Measurements from ENCODE around the gene HDAC4.

The HDAC4 gene

DNA sequence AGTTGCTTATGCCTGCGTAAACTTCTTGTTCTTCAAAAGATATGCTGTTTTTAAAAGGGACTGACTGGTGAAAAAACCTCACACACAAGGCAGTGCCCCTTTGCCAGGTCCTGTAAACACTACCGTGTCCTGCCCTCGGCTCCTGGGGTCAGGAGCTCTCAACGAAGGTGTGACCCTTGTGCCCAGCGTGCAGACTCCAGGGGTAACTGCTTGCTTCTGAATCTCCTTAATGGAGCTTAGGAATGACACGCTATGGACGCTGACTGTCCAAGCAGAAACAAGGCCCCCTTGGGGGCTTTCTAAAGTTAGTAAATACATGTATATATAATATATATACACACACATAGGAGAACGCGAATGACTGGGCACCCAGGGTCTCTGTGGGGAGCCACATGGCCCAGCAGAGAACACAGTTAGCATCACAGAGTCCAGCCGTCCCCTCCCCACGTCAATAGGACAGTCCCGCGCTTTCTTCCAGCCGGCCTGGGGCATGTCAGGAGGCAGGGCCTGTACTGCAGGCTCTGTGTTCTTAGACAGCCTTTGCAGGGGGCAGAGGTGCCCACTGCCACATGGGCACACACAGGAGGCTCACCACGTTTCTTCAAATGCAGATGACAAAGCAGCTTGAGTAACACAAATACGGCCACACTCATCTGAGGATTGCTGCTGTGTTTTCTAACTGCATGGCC is 96.1 kb downstream of the HDAC4 start:
- DNase-seq = no peak

DNA sequence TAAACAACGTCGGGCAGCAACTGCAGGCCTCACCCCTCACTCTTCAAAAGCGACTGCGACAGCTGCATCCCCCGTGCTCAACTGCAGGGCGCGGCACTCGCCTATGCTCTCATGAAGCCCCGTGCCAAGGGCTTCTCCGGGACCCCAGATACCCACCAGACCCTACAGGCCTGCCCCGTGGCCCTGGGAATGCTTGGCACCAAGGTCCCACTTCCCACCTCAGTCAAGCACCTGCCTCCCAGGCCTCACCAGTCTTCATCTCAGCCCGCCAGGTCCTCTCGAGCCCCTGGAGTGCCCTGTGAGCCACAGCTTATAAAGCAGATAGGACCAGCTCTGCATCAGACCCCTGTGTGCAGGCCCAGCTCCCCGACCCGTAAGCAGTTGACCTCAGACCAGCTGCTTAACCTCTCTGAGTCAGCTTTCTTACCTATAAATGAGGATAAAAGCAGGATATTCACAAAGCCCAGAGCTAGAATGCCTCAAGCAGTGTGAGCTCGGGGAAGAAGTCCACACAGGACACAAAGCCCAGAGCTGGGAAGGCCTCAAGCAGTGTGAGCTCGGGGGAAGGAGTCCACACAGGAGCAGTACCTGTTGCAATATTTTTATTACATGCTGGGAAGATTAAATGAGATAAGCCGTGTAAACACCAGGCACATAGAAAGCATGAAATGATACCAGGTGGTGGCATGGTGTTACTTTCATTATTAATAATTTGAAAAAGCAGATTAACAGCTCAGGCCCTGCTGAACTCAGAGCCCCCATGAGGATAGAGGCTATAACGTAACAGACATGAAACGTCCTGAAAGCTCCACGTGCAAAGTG is 96.9 kb downstream of the HDAC4 start:
- no peak for DNase-seq

DNA sequence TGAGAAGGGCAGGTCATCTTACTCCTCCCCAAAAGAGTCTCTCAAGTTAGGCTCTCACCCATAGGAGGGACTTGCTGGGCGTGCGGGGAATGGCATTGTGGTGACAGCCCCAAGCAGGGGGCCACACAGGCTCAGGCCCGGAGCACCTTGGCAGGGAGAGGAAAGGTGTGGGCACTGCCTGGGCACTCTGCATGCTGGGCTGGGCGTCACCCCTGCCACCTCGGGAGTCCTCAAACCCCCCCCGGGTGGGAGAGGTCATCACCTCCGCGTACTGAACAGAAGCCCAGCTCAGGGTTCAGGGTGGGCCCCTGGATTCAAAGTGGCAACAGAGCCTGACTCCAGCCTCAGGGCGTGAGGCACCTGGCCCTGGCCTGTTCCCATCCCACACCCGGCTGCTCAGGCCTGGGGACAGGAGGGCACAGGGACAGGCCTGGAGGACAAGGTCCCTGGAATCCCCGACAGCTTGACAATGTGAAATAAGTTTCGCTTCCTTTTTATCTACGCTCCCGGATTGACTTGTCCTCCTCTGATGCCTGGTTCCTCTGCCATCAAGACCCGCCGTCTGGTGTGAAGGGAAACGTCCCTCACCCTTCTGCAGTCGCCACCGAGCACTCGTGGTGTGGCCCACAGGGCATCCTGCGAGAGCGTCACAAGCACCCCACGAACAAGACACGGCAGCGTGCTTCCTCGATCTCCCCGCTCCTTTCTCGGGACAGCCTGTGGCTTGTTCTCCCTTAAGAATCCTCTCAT is 97.8 kb downstream of the HDAC4 start:
- DNase-seq = no peak

DNA sequence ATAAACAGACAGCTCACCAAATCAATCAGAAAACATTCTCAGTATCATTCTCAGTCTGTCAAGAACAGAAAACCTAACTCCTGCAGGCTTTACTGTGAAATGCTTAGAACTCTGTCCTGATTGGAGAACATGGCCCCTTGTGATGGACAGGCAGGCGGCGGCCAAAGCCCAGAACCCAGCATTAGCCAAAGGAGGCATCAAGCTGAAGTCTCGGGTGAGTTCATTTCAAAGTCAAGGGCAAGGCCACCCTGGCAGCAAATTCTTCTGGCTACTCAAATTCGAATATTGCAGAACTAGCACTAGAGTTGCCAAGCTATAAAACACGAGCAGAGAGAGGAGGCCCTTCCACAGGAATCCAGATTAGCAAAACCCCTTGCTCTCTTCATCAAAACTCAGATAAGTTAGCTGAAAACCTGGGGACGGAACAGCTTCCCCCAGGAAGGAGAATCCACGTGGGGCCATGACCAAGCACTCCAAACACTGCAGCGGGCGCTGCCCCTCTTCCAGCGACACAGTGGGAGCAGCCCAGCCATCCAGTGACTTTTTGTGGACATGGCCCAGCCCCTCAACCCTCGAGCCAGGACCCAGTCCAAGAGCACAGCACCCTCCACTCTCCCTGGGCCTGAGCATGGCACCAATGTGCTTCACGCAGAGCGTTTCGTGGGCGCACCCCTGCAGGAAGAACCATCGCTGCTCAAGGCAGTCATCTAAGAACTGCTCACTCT is 98.6 kb downstream of the HDAC4 start:
- DNase-seq = no peak

DNA sequence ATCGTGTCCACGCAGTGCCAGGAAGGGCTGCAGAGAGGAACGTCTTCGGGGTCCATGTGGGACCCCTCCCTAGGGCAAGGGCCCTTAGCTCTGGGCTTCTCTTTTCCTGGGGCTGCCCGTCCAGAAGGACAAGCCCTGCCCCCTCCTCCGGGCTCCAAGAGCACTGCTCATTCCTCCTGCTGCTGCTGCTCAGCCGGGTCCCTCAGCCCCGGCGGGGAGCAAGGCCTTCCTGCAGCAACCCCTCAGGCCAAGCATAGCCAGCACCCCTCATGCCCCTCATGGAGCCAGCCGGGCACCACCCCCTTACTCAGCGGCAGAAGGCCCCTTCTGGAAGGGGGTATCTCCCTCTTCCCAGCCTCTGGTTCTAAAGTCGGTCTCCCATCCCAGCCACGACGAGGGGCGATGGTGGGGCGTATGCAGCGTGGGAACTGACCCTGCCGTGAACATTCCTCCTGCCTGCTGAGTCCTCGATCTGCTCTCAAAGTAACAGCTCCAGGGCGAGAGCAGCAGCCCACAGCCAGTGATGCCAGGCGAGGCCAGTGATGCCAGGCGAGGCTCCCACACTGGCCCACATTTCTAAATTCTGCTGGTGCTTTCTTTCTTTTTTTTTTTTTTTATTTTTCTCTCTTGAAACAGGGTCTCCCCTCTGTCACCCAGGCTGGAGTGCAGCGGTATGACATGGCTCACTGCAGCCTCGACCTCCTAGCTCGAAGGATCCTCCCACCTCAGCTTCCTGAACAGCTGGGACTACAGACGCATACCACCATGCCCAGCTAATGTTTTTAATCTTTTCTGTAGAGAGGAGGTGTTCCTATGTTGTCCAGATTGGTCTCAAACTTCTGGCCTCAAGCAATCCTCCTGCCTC is 99.7 kb downstream of the HDAC4 start:
- no peak for DNase-seq

DNA sequence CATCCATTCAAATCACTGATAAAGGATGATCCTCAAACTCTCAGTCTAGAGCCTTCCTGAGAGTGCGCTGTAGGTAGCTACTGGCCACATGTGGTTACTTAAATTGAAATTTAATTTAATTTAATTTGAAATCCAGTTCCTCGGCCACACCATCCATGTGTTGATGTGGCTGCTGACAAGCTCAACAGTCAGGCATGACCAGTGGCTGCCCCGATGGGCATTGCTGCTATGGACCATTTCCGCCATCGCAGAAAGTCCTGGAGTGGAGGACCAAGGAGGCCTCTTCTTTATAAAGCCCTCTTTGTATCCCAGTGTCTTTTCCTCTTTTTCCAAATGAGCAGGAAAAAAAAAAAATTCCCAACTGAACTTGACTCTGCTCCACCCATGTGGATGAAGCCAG is 100.6 kb downstream of the HDAC4 start:
- no peak for DNase-seq

DNA sequence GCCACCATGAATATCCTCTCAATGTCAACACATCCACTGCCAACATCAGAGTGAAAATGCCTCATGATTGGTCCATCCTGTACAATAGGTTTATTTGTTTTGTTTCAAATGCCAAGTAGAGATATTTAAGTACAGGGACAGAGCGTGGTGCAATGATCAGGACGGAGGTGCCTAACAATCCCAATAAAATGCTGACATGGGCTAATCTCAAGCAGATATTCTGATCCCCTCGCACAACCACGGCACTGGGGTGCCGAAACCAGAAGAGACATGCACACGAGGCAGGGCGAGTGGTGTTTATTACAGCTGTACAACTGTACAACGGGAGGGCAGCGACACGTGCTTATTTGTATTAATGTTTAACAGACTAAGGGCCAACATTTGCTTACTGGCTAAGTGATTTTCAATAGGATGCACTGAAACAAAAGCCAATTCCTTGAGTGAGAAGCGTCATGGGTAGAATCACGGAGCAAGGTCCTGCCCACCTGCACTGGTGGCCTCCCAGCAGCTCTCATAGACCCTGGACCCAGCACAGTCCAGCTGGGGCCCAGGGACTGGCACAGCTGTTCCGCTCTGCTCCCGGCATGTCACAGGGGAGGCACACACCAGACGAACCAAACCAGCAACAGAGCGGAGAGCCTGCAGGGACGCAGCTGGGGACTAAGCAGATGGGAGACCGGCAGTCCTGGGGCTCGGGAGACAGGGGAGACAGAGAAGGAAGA is 101.4 kb downstream of the HDAC4 start:
- no peak for DNase-seq

DNA sequence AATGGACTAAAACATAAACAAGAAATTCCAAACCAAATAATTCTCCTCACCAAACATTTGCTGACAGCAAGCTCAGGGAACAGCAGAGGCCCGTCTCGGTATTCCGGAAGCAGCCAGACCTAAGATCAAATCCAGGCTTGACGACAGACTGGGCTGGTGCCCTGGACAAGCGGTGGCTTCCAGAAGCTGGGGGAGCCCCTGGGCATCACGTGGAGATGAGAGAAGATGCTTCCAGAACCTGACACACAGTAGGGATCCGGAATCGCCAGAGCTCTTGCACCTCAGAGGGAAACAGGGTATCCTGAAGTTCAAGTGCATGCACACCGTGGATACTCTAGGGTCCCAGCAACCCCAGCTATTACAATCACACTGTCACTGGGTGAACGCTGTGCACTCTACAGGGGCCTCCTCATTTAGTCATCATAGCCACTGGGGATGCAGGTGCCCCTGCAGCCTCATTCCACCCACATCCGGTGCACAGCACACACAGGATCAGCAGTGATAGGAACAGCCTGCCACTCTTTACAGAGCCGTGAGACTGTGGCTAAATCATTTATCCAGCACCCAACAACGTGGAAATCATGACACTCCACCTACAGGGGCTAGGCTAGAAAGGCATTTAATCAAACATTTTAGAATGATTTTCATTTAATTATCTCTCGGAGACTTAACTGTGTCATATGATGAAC is 102.6 kb downstream of the HDAC4 start:
- no peak for DNase-seq

DNA sequence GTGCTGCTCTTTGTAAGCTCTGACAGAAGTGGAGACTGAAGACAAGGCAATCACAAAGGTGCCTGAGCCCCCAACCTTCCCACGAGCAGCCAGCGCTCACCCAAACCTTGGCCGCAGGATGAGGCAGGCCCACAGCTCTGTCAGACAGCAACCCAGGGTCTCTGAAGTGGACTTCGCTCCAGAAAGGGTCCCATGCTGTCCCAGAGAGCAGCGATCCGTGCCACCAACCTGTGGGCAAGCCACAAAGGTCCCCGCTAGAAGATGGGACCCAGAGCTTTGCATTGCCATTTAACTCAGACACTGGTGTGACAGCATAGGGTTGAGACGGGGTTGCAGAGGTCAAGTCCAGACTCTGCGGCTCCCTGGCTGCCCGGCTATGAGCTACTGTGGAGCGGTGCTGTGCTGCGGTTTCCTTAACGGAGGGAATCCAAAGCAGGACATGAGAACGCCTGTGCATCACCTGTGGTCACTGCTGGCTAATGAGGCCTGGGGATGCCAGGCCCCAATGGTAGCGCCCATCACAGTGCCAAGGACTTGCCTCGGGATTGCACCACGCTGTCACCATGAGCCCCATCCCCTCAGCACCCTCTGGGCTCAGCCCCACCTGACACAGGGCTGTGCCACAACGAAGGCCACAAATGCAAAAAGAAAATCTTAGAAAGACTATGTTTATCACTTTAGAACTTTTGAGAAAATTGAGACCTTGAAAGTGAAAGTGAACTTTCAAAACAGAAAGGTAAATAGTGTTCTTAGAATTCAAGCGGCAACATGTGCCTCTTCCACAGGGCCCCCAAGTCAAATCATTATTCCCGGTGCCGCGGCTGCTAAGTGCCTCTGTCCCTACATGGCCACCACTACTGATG is 103.4 kb downstream of the HDAC4 start:
- DNase-seq = no peak

DNA sequence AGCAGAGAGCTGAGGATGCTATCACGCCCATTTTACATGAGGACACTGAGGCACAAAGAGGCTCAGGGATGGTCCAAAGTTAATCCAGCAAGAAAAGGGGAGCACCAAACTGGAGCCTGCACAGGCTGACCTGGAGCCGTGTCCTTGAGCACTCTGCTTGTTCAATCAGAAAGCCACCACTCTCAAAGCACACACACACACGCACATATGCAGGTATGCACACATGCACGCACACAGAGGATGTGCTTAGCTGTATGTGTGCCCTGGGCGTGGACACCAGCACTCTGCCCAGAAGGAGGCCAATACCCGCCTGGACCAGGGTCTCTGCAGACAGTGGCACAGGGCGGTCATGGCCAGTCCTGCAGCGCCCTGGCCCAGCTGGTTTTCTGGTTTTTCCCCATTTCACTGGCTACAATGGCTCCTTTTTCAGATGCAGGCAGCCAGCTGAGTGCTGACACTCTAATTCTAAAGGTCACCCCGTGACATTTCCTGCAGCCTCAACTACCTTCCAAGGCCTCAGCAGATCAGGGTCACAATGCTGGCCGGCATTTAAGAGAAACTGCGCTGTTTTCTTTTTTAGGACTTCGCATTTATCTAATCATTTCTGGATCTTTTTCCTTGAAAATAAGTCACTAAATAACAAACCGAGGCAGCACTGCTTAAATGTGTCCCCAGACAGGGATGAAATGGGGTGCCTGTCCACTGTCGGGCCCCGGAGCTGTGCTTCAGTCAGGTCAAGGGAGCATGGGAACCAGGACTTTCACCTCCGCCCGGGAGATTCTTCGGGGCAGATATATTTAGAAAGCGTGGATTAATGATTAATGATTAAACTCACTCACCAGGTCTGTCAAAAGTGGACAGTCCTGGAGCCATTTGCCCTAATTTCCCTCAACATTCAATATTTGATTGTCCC is 104.5 kb downstream of the HDAC4 start:
- no peak for DNase-seq

DNA sequence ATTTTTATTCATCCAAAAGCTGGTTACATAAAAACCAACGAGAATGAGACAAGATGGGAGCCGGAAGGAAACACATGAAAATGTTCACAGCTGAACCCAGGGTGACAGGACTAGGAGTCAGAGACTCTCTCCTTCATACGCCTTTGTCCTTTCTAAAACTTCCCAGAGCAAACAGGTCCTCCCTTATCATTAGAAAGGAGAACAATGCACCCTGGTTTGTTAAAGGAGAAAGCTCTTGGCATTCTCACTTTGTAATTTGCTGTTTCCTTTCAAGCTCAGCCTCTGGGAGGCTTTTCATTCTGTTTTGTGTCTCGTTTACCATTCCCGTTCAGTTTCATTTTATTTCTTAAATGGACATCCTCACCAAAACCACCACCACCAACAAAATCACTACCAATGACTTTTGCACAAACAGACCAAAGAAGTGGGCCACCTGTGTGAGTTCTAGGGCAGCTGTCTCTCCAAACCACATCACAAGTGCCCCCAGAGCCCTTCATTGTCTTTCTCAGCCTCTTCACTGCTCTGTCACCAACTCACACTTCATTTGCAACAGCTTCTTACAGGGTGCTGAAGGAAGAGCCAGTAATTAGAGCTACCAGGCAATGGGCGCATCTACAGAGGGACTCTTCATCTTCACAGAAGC is 105.3 kb downstream of the HDAC4 start:
- no peak for DNase-seq

DNA sequence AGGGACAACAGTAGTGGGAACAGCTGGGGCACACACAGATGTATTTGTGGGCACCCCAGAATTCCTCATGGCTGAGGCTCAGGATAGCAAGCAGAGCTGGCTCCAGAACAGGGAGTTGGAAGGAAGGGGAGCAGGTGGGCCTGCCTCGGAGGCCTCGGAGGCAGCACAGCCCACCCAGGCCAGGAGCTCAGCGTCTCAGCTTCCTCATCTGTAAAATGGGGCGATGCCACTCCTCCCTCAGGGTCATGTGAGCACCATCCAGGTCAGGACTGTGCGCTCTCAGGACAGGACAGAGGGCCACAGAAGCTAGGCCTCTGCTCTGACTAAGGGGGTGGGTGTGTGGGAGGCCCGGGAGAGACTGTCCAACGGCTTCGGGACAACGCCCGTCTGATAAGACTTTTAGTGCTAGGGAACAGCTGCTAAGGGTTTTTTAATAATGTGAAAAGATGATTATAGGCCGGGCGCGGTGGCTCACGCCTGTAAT is 106.2 kb downstream of the HDAC4 start:
- no peak for DNase-seq

DNA sequence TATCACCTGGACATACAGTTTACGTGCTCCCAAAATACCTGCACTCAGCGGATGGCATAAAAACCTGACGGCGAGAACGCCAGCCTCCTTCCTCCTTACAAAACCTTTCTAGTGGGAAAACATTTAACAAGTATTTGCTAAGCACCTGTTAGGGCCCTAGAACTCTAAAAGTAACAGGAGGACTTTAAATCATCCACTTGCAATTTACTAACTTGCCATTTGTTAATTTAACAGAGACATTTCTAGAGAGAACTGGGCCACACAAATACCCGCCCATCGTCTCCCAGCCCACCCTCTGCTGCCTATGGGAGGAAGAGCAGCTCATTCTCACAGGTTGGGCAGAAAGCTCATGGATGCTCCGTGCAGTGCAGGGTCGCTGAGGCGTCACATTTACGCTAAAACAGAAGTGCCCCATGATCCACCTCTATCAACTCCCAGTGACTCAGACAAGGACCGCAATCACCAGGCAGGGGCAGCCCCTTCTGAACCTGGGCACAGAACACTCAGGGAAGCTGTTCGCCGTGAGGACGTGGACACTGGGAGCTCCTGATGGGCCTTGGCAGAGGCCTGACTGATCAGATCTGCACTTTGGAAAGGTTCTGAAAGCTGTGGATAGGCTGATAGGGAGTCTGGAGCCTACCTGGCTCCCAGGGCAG is 106.9 kb downstream of the HDAC4 start:
- DNase-seq = no peak

DNA sequence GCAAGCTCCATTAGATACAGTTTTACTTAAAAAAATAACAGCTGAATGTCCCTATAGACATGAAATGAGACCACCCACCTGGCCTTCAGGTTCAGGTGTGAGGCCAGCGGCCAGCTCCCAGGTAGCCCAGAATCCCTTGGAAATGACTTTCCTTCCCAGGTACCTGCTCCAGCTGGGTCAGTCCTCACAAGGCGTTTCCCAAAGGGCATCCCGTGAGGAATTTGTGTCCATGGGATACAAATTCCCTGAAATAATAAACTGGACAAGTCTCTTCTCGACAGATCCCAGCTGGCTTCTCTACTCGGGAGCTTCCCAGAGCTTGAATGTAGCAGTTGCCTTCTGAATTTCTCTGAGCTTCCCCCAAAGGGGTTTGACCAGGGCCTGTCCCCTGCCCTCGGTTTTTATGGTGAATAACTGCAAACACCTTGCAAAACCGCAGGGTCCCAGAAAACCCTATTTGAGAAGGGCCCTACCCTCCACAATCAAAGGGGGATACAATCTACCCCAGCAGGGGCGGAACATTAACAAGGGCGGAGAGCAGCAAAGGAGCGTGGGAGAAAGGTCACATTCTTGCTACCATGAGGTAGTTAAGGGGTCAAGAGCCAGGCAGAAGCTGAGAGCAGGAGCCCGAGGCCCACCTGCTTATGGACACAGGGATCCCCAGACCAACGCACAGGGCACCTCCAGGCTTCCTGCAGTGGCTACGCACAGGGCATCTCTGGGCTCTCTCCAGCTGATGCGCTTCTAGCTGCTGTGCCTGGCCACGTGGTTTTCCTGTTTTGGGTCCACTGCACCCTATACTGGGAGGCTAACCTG is 107.7 kb downstream of the HDAC4 start:
- no peak for DNase-seq

DNA sequence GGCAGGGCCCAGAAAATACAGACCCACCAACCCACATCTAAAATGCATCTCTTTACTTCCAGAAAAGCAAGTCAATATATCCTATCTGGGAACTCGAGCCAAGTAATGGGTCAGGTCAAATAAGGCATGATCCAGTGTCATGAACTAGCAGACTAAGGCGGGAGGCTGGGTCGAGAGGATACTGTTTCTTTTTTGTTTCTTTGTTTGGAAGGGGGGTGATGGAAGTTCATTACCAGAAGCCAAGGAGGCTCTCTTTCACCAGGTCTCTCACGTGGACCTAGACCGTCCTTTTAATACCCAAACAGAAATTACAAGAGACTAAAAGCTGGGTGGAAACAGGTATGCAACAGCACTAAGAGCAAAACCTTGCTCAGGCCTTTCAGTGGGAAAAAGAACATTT is 108.3 kb downstream of the HDAC4 start:
- no peak for DNase-seq
